GM19025 (cell line): ENCODE data around the gene MUL1.

ENCODE experiments used
- ATAC-seq: cut with Tn5 transposase; IDR thresholded peaks from one replicate; pipeline ENCODE4 v1.9.1; 2021; ENCODE audit warnings: mild to moderate bottlenecking, low read depth, moderate library complexity; ENCODE audit not compliant: unreplicated experiment

Gene MUL1

DNA sequence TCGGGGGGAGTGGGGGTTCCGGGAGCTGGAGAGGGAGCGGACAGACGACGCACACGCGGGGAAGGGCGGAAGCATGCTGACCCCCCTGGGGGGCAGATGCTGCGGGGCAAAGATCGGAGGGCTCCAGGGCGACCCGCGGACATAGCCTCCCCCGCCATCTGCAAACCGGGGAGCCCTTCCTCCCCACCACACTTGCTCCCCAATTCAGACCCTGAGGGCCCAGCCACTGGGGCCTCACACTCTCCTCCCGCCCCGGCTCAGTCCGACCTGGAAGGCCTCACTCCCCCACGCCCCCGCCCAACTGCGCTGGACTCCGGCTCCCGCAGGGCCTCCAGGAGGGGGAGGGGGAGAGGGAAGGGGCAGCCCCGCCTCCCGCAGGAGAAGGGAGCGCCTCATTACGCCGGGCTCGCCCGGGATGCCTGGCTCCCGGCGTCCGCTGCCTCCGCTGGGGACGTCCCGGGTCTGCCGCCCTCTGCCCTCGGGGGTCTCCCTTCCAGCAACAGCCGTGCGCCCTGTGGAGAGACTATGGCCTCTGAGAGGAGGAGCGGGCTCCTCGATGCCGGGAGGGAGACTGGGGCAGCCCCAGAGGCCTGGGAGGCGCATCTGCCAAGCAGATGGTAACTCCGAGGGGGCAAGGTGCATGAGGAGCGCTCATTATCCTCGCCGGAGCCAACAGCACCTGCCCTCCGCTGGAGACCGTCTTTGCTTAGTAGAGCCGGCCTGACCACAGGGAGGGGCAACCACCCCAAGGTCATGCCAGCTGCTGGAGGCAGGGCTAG is 21.3 kb downstream of the MUL1 start:
- ATAC-seq = no peak

DNA sequence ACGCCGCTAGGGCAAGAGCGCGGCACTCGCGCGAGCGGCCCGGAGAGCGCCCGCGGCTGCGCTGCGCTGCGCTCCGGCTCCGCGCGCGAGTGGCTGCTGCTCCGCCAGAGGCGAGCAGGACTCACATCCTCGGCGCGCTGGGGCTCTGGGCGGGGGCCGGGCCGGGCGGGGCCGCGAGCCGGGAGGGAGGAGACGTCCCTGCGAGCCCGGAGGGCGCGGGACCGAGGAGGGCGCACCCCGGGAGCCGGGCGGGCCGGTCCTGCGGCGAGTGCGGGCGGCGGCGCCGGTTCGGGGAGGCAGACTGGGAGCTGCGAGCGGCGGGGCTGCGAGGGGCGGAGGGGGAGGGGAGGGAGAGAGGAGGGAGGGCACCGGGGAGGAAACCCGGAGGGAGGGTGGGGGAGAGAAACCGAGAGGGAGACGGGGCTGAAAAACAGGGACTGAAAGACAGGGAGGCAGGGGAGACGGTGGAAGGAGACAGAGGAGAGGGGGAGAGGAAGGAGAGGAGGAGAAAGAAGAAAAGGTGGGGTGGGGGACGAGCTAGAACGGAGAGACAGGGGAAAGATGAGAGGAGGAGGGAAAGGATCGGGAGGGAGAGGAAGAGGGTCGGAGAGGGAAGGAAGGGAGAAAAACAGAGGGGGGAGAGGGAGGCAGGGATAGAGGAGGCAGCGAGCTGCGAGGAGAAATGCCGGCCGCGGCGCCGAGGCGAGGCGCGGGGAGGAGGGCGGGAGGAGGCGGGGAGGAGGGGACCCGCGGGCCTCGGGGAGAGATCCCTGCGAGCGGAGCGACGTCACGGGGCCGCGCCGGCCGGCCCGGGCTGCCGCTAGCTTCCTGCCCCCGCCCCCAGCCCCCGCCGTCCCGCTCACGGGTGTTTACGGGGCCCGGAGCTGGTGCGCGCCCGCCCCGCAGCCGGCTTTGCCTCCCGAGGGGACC is 22.2 kb downstream of the MUL1 start, which contains the start of gene CAMK2N1:
Gene CAMK2N1, minus strand, starts transcription at position 684 of the 930 bp plus-strand sequence. CDS start 831 bp downstream, outside the sequence.
- no peak for ATAC-seq

DNA sequence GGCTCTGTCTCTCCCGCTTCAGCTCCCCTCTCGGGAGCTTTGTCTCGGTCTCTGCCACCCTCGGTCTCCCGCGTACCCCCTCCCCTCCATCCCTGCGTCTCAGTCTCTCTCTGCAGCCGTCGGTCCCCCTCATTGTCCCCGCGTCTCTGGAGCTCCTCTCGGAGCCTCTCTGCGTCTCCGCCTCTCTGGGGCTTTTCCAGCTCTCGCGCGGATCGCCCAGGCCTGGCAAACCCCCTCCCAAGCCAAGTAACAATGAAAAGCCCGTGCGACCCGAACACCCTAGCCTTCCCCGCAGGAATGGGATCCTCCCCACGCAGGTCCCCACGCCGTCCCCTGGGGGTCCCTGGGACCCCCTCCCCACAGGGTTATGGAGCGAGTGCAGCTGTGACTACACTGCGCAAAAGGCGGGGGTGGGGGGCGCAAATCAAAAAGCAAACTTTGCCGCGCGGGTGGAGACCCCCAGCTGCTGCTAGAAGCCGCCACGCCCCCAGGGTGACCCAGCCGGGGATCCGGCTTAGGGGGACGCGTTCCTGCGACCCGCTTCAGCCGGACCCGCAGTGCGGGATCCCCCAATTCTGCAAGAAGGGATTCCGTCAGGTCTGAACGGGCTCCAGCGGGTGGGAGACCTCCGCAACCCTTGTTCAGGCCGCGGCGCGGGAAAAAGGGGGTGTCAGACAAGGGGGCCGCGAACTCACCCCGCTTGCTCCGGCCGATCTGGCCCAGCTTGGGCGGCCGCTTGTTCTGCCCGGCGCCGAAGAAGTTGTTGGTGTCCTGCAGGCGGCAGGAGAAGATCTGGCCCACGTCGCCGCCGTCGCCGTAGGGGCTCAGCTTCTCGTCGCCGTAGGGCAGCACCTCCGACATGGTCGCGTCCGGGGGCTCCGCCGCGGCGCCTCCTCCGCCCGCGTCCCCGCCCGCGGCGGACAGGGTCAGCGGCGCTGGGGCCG is 23.2 kb downstream of the MUL1 start:
- ATAC-seq = no peak

DNA sequence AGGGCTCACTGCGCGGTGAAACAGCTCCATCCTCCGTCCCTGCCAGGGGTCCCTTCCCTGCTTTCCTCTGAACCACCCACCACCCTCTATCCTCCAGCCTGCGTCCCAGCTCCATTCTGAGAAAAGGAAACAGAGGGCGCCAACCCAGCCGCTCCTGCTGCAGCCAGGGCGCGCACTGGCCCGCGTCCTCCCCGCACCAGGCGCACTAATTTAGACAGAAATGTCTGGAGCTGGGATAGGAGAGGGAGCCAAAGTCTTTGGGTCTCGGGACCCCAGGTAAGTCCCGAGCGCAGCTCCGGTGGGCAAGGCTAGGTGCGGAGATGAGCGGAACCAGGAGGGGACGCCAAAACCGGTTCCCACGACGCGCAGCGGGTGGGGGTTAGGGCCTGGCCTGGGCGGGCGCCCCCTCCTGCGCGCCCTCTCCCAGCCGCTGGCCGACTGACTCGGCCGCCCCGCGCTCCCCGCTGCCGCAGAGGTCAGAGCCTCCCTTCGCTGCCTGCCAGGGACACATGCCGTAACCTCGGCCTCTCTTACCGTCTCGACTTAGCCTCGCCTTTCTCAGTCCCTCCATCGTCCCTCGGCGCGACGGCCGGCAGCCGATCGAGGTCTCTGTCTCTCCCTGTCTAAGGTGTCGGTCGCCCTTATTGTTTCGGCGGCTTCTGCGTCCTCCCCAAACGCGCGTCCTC is 24.0 kb downstream of the MUL1 start:
- no peak for ATAC-seq

DNA sequence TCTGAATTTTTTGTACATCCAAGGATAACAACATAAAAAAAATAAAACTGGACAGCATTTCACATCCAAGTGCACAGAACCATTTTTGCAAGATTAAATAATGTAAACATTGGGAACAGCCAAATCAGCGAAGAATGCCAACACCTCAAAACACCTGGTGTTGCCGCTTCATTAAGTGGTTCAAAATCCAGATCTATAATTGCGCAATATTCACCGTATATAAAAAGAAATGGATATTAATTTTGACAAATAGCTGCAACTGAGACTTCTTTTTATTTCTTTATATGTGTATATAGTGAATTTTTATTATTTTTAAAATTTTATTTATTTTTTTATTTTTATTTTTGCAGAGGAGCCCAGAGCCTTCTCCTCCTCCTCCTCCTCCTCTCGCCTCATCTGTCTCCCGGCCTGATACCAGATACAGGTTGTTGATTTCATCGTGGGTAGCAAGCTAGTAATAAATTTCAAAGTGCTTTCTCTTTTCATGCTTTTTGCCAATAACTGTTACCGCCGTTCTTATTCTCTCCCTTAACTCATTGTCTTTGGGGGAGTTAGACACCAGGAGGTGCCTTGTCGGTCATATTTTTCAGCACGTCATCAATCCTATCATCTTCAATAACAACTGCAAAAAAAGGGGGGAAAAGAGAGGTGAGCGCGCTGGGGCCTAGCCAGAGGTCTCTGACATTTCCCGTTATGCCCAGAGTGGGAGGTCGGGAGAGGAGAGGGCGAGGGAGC is 24.7 kb downstream of the MUL1 start:
- no peak for ATAC-seq

DNA sequence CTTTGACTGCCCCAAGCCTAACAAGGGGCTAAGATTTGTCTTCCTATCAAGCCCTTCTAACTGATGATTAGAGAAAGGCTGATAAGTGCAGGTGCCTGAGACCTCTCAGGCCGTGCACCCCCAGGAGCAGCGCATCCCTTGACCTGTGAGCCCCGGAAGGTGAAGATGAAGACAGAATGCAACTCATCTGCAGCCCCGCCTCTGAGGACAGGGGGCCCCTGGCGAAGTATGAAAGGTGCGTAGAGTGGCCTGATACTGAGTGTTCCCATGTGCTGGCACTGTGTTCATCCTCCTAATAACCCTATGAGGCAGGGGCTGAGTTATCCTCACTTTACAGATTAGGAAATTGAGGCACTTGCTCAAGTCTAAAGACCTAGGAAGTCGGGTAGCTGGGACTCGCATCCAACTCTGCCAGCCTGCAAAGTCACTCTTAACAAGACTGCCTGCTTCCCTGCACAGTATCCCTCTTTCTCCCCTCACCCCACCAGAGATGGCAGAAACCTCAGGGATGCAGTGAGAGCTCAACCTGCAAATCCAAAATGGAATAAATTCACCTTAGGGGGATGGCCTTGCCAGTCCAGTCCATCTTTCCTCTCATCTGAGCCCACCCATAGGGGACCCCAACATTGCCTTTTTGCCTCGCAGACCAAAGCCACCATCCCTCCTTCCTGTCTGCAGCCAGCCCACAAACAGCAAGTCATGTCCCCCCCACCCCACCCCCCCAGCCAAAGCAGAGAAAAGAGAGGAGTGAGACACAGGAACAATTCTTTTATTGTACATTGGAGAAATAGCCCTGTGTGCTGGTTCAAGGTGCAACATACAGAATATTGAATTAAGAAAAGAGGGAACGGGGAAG is 26.1 kb downstream of the MUL1 start:
- ATAC-seq = no peak

DNA sequence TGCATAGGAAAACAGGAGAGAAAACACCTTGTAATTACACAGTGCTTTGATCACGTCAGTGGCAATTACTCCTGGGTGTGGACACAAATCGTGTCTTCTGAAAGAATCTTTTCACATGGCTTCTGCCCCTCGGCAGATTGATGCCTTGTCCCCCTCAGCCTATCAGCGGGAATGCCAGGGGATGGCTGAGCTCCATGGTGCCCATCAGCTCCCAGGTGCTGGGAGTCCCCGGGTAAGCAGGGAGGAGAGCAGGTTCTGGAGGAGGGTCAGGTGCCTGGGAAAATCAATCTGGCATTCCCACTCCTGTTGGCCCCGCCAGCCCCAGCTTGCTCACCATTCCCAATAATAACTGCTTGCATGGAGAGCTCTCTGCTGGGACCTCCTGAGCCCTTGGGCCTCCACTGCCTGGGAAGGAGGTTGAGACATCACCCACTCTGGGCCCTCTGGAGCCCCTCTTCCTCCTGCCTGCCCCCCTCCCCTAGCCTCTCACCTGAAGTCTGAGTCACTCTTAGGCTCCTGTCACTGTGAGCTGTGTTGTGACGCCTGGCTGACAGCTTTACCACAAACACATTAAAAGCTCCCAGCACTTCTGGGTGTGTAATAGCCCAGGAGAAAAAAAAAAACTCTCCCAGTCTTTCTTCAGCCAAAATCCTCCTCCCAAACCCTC is 26.9 kb downstream of the MUL1 start:
- ATAC-seq = no peak

DNA sequence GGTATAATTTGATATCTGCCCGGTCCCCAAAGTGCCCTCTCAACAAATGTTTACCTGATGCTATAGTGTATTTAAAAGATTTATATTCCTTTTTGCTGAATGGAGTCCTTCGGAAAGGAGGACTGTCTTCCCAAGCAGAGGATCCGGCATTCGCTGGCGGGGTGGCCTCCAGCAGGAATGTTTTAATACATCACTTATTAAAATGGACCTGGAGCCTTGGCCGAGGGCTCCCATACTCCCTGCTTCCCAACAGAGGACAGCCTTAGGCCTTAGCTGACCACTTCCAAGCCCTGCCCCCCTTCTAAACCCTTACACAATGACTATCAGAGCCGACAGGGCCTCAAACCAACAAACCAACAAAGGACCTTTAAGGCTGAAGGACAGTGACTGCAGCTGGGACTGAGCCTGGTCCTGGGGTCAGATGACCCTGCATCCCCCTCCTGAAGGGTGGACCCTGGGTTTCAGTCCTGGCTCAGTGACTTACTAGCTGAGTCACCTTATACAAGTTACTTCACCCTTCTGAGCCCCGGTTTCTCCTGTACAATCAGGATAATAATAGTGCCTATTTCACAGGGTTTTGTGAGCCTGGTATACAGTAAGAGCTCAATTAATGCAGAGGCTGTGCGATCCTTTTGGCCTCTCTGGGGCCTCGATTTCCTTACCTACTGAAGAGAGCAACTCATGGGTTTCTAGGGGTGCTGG is 27.6 kb downstream of the MUL1 start:
- no peak for ATAC-seq

DNA sequence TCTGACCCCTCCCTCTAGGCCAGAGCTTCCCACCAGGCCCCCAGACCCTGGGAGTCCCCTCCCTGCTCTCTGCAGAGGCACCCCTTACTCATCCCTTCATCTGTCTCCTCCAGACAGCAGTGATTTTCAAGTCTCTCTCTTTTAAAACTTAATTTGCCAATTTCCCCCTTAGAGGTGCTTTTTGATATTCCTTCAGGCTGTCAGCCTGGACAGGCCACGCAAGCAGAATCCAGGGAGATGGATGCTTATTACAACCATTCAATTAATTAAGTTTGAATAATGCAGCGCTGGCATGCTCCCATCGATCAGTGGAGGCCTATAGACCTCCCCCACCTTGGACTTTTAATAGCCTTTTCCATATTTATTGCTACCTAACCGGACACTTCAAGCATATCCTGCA is 28.1 kb downstream of the MUL1 start:
- no peak for ATAC-seq

DNA sequence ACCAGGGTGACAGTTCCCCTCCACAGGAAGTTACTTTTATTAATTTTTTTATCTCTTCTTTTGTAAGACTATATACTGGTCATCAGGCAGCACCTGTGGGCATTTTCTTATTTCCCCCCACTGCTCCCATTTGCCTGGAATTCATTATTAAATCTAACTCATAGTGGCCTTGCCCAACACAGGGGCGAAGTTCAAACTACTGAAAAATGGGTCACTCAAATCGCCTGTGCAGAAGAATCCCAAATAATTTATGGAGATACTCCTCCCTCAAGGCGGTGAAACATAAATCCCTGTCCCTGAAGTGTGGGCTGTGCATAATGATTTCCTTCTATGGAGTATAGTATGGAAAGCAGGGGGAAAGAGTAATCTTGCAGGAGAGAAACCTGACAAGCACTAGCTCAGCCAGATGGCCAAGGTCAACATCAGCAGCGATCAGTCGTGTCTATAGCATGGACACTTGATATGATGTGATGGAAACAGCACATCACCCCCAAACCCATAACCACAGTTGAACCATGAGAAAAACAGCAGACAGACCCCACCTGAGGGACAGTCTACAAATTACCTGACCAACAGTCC is 29.8 kb downstream of the MUL1 start:
- no peak for ATAC-seq

DNA sequence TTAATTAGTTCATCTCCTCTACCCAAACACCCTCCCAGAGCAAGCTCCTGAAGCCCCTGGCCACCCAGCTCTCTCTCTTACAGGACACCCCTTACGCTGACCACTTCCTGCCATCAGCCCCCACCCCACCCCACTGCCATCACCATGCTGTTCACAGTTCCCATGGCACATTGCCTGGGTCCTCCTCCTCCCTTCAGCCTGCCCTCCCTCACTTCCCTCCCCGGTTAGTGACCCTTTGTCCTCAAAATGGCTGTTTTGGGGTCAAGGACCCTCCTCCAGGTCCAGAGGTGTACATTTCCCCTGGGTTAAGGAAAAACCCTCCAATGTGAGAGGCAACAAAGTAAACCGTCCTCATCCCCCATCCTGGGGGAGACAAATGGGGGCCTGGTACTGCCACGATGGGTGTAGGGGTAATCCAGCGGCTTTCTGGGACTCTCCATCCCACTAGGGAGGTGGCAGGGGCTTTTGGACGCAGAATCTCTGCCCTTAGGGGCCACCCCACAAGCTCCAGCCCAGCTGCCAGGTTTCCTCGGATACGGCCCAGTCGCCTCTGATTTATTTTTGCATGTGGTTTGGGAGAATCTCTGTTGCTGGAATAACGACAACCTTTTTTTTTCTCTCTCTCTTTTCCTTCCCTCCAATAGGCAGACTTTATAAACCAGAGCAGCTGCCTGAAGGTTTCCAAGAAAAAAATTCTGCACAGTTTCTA is 30.4 kb downstream of the MUL1 start:
- no peak for ATAC-seq

DNA sequence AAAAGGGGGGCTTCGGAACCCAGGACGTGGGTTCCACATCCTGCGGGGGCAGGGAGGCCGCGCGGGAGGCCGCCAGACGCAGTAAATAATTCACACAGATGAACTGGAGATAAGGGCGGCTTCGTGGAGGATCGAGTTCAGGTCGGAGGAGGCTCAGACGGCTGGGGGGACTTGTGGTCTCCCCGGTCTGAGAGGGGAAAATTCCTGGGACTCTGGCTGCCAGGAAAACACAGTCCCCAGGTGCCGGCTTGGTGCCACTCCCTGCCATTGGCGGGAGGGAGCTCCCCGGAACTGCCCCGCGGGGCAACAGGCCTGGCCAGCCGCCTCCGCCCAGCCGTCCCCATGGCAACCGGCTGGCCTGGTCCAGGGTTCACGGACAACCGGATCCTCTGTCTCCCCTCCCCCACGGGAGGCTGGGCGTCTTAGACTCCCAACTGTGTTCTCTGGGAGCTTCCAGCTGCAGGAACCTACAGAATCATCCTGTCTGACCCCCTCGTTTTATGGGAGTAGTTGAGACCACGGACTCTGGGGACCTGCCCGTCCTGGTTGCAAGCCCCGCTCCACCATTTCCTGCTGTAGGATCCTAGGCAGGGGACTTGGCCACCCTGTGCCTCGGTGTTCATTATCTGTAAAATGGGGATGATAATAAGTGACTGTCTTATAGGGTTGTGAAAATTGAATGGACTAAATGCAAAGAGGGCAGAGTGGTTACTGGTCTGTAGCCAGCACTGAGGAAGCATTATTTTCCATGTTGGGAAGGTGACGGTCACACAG is 31.5 kb downstream of the MUL1 start:
- no peak for ATAC-seq

DNA sequence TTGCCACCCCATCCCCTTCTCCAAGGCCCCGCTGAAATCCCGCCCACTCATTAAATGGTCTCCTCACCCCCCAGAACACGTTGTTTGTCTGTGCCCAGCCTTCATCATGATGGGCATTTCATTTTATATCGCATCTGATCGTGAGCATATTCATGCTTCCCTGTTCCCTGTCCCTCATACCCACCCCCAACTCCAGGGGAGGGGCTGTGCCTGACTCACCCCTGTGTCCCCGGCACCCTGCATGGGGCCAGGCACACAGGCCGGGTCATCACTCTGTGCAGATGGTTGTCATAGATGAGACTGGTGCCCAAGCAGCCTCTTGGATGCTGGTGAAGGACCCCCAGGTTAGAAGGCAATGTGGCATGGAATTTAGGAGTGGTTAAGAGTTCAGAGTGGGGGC is 33.0 kb downstream of the MUL1 start:
- no peak for ATAC-seq

DNA sequence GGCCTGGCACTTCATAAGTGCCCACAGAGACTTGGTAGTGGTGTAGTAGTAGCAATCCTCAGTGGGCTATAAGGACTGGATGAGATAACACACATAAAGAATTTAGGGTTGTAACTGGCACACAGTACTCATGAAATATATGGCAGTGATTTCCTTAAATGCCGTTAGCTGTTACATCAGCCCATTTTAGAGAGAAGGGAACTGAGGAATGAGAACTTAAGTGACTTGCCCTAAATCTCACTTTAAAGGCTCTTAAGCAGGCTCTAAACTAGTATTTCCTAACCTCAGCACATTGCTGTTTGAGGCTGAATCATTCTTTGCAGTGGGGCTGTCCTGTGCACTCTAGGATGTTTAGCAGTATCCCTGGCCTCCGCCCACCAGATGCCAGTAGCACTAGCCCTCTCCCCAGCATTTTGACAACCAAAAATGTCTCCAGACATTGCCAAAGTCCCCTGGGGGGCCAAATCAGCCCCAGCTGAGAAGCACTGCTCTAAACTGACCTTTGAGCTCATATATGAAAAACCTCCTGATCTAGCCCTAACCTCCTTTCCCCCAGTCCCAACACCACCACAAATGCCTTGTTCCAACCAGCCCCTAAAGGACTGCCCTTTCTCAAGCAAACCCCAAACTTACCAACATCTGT is 33.5 kb downstream of the MUL1 start:
- no peak for ATAC-seq

DNA sequence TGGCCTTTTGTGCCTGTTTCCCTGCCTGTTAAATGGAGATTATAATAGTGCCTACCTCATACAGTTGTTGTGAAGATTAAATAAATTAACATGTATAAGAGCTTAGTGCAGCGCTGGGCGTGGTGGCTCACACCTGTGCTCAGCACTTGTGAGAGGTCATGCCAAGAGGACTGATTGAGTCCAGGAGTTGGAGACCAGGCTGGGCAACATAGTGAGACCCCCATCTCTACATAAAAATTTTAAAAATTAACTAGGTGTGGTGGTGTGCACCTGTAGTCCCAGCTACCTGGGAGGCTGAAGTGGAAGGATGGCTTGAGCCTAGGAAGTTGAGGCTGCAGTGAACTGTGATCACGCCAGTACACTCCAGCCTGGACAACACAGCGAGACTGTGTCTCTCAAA is 34.1 kb downstream of the MUL1 start:
- ATAC-seq = no peak
